Renal pelvis (tissue), 4 donors: ENCODE data around the gene KDM4F. TPM values are rescaled to one million over a fixed set of nuclear protein-coding genes. Genes with fewer than 3 reads are reported as not detected.

Experiments
- DNase-seq: peaks from one replicate; pipeline ENCODE4 v3.0.0-alpha.2; 2013
- polyA plus RNA-seq, 3 donors: library from polyadenylated mRNA; unstranded; fragments of 120-200 nt; gene quantifications; one replicate each; pipeline ENCODE4 v1.2.1, GENCODE V29; 2013; ENCODE audit not compliant: insufficient read length in 3 of 3

The KDM4F gene
- polyA plus RNA-seq, 3 donors = not detected

DNA sequence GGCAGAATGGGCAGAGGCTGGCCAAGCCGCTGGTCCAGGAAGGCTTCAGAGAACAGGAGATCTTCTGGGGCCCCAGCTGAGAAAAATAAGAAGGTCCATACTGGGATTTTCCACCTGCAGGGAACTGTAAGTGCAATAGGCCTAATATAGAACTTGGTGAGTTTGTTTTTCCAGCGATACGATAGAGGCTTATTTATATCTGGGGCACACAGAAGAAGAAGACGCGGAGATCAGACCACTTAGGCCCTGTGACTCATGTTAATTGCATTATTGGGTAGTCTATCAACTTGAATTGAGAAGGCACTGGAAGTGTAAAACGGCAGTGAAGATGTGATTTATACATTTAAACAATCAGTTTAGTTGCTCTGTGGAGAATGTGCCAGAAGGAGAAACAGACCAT is 9.8 kb downstream of the KDM4F start:
- no peak for DNase-seq

GRCh38 chr11:95065336-95065735 is 16.1 kb downstream of the KDM4F start:
- DNase-seq = no peak

DNA sequence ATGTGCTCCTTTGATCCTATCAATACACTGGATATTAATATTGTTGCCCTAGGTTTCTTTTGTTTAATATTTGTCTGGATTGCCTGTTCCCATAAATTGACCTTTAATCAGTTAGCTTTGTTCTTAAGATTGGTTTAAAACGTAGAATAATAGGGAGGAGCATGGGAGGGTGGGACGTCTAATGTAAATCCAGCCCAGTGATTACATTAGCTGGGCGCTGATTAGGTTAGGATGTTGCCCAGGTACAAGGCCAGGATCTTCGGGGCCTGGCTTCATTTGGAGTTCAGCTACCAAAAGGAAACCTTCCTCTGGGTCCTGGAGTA is 17.5 kb downstream of the KDM4F start, which contains the start of gene SRSF8:
TSS of gene SRSF8 (plus strand) at position 204 of the 323 bp plus-strand sequence. CDS start 308 bp downstream, outside the sequence.
- no peak for DNase-seq

- DNase-seq = peak; percentile 83
These were observed 18.0 kb downstream of the KDM4F start for GRCh38 chr11:95067039-95067840.

GRCh38 chr11:95067841-95068219 is 18.6 kb downstream of the KDM4F start:
- DNase-seq = no peak

- peak; percentile 93 for DNase-seq
These were observed 19.3 kb downstream of the KDM4F start for GRCh38 chr11:95068549-95068948.

GRCh38 chr11:95070471-95070870 is 21.2 kb downstream of the KDM4F start:
- DNase-seq = no peak

GRCh38 chr11:95072948-95073347 is 23.7 kb downstream of the KDM4F start:
- DNase-seq = no peak

- DNase-seq = no peak
These were observed 25.8 kb downstream of the KDM4F start for GRCh38 chr11:95074792-95075563.

DNA sequence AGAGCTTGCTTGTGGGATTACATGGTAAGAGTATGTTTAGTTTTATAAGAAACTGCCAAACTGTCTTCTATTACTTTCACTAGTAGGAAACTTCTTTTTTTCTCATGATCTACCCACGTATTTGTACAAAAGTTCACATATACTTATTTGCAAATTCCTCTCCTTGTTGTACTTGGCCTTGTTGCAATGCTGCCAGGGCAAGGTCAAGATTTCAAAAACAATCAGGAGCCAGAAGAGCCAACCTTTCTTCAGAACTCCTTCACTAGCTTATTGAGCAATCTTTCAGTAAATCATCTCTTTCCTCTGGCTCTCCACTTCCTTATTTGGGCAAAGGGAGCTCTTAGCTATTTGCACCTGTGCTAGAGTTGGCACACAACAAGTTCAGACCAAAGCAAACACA is 27.2 kb downstream of the KDM4F start:
- DNase-seq = no peak

DNA sequence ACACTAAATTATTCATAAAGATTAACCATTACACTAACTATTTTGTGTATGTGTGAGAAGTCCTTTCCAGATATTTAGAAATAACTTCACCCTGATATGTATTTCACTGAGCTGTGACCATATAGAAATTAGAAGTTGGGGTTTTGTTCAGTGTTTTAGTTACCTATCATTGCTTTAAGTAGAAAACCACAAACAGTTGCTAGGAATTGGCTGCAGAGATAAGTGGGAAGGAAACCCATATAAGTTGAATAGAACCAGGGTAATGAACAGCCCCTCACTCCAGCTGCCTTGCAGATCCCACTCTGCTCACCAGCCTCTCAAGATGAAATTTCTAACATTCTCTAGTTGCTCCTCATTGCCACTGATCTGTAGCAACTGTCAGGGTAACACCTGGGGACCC is 27.8 kb downstream of the KDM4F start:
- no peak for DNase-seq

- DNase-seq = no peak
These were observed 29.3 kb downstream of the KDM4F start for GRCh38 chr11:95078526-95078925.

- no peak for DNase-seq
These were observed 31.8 kb downstream of the KDM4F start for GRCh38 chr11:95081010-95081409.

DNA sequence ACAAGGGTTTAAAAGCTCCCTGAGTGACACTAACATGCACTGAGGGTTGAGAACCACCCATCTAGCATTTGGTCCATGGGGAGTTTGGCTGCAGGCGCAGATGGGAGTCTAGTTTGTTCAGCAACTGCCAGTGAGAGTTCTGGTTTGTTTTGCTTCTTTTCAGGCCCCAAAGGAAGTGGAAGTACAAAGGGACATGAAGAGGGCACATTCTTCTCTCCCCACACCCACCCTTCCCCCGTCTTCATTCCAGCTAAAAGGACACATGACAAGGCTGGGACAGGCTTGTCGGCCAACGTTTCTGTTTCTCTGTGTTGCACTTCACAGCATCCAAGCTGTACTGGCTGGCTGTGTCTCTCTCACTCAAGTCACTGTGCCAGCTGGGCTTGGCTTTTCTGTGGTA is 32.2 kb downstream of the KDM4F start:
- no peak for DNase-seq

- DNase-seq = no peak
These were observed 33.4 kb downstream of the KDM4F start for GRCh38 chr11:95082576-95083001.

GRCh38 chr11:95084509-95084908 is 35.3 kb downstream of the KDM4F start:
- no peak for DNase-seq

DNA sequence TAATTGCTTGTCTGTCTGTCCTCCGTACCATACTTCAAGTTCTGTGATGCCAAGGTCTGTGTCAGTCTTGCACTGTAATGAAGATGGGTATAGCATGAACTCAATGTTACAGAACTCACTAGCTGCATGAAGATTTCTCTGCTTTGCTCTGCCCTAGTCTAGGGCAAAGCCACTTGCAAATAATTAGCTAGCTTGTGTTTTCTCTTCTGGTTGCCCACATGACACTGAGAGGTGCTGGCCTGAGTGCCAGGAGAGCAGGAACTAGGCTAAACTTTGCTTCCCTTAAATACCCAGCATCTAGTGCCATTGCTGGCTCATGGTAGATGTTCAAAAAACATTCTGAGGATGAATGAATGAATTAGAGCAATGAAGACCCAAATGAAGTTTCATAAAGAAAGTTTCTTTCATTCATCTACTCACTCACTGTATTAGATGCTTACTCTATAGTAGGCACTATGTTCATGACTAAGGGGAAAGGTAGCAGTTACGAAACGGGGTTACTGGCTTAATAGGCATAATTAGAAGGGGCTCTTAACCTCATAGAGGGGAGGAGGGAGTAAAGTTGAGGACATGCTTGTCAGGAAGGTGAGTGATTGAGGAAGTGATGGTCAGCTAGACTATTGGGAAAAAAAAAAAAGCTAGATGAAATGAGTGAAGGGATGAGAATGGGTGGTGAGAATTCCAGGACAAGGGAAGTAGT is 36.0 kb downstream of the KDM4F start:
- no peak for DNase-seq

DNA sequence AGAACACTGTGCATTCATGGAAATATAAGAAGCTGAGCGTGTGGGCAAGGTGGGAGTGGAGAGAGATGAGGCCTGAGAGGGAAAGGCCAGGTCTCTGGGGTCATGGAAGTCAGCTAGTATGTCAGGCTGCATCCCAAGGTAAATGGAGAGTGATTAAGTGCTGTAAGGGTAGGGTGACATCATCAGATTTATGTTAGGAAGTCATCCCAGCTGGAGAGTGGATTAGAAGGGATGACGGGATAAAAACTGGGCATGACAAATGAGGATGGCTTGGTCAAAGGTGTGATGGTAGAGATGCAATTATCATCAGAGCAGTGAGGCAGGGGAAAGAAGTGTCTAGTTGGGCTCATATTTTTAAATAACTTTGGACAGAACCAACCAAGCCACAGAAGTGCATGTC is 36.9 kb downstream of the KDM4F start:
- no peak for DNase-seq

- DNase-seq = no peak
These were observed 37.8 kb downstream of the KDM4F start for GRCh38 chr11:95086836-95087570.

DNA sequence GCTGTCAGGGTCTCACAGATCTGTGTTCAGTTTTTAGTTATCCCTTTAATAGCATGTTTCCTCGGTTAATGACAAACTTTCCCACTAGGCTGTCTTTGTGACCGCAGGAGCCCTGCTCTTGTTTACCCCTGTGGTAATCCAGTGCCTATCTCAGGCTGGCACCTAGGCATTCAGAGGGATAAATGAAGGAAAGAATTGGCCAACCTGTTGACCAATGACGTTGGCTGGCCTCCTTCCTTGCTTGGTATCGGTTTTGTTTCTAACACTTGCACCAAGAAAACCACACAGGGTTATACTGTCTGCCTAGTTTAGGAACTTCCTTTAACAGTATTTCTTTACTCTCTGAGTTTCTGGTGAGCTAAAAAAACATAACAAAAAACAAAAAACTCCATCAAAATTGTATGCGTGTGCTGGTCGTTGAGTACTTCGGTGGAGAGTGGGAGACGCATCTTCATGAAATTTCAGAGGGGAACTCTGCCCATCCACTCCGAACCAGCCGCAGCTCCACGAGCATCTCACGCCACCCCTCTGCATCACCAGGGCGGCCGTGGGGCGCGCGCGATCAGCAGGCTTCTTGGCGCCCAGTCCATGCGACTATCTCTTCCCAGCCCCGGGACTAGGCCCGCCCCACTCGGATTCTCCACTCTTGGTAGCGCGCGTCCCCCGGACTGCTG is 39.9 kb downstream of the KDM4F start:
- no peak for DNase-seq
